SH-SY5Y (cell line): ENCODE results near the gene MYO1F.

Experiments
- GATA2 ChIP-seq: IDR thresholded peaks from 2 replicates; pipeline ENCODE4 v1.6.1; 2011; ENCODE audit warnings: mild to moderate bottlenecking, low read depth, low read length
- GATA3 ChIP-seq: IDR thresholded peaks from 2 replicates; pipeline ENCODE4 v1.6.1; 2011; ENCODE audit warnings: low read depth, mild to moderate bottlenecking, low read length, moderate library complexity

Gene MYO1F

GRCh38 chr19:8500158-8500557 is 77.1 kb downstream of the MYO1F start:
- TF ChIP-seq GATA2 (no peak), GATA3 (no peak)

GRCh38 chr19:8499048-8499833 is 78.0 kb downstream of the MYO1F start:
- TF ChIP-seq GATA2 = no peak
- TF ChIP-seq GATA3 = no peak

GRCh38 chr19:8498295-8498694 is 78.9 kb downstream of the MYO1F start:
- TF ChIP-seq GATA2 = no peak
- TF ChIP-seq GATA3 = no peak

- TF ChIP-seq GATA3 (no peak), GATA2 (no peak)
These were observed 83.1 kb downstream of the MYO1F start for GRCh38 chr19:8494158-8494557.

- TF ChIP-seq GATA3 = no peak
- no peak for TF ChIP-seq GATA2
These were observed 85.7 kb downstream of the MYO1F start for GRCh38 chr19:8491574-8491973.

- no peak for TF ChIP-seq GATA2
- TF ChIP-seq GATA3 = no peak
These were observed 86.4 kb downstream of the MYO1F start for GRCh38 chr19:8490873-8491272.

GRCh38 chr19:8490395-8490760 is 86.9 kb downstream of the MYO1F start:
- no peak for TF ChIP-seq GATA2
- TF ChIP-seq GATA3 = no peak

GRCh38 chr19:8489561-8490394 is 87.5 kb downstream of the MYO1F start:
- TF ChIP-seq GATA2 (no peak), GATA3 (no peak)

- TF ChIP-seq GATA3 = no peak
- TF ChIP-seq GATA2 = no peak
These were observed 88.9 kb downstream of the MYO1F start for GRCh38 chr19:8488365-8488764.

GRCh38 chr19:8487137-8487851 is 89.9 kb downstream of the MYO1F start:
- no peak for TF ChIP-seq GATA2
- TF ChIP-seq GATA3 = no peak

GRCh38 chr19:8486661-8487136 is 90.5 kb downstream of the MYO1F start:
- TF ChIP-seq GATA2 (no peak), GATA3 (no peak)

GRCh38 chr19:8485561-8486371 is 91.5 kb downstream of the MYO1F start:
- TF ChIP-seq GATA2 (no peak), GATA3 (no peak)

- no peak for TF ChIP-seq GATA3
- TF ChIP-seq GATA2 = no peak
These were observed 92.8 kb downstream of the MYO1F start for GRCh38 chr19:8484331-8484894.

GRCh38 chr19:8483165-8483564 is 94.1 kb downstream of the MYO1F start:
- TF ChIP-seq GATA3 (no peak), GATA2 (no peak)
